Measurements from ENCODE around the gene RFT1.
A peak's percentile ranks its signal among the peaks of the same experiment; 100 is the strongest.

The RFT1 gene

GRCh38 chr3:53137835-53138446 lies 7.7 kb upstream of the RFT1 start:
- intact Hi-C loops (cut with DNase I): no loop called here
- no peak for DNase-seq

GRCh38 chr3:53137221-53137620 lies 7.0 kb upstream of the RFT1 start:
- intact Hi-C loops (cut with DNase I): no loop called here

GRCh38 chr3:53134631-53135232 lies 4.5 kb upstream of the RFT1 start:
- intact Hi-C loops (cut with DNase I): loop anchor here (5.0 kb wide), 1 partner anchor 63 kb away; no protein-coding TSS in a partner anchor

More at GRCh38 chr3:53137221-53137620, 7.0 kb upstream of the RFT1 start:
- no peak for DNase-seq

DNA sequence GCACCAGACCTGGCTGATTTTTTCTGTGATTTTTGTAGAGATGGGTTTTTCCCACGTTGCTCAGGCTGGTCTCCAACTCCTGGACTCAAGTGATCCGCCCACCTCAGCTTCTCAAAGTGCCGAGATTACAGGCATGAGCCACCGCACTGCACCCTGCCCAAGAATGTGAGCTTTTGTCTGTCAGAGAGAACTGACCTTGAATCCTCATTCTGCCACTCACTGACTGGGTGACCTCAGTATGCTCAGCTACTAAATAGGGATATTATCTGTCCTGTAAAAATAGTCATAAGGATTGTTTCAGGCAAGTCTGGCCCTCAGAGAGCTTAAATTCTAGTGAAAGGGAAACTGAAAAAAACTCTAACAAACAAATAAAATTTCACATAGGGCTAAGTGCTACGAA lies 2.1 kb upstream of the RFT1 start:
- no peak for DNase-seq
- intact Hi-C loops (cut with DNase I): loop anchor here (5.0 kb wide), 1 partner anchor 65 kb away; no protein-coding TSS in a partner anchor

More at GRCh38 chr3:53134631-53135232, 4.5 kb upstream of the RFT1 start:
- DNase-seq: peak in 41 of 42 donors; percentile 33 to 81 (median 60)

- DNase-seq: peak in 1 of 42 donors; percentile 17
- intact Hi-C loops (cut with DNase I): loop anchor here (5.0 kb wide), 1 partner anchor 66 kb away; no protein-coding TSS in a partner anchor
These were observed 861 bp upstream of the RFT1 start for GRCh38 chr3:53131096-53131495.

DNA sequence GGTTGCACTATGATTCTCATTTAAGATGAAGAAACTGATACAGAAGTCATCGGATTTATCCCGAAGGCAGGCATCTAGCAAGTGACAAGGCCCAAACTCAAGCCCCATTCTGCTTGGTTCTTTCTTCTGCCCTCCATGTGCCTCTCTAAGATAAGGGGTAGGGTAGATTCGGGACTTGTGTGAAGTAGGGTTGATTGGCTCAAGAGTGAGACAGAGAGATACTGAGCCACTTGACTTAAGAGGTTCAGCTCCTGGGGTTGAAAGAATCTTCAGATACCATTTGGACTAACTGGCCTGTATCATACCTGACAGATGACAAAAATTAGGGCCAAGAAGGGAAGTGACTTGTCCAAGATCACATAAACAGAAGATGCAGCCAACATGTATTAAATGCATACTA lies 891 bp downstream of the RFT1 start:
- intact Hi-C loops (cut with DNase I): no loop called here
- DNase-seq: no peak

DNA sequence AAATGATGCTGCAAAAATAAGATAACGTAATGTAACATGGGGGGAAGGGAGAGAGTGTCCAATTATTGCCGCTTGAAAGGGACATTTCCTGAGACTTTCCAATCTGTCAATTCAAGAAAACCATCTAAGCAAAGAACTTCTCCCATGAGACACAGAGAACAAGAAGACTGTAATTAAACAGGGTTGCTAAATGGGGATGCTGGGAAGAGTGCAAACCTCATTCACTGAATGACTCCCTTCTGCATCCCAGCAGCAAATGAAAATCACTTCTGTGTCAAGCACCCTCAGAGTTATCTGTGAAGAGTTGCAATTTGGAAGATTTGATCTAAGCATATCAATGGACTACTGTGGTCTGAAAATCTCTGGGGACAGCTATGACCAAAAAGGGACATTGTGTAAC lies 3.6 kb downstream of the RFT1 start:
- intact Hi-C loops (cut with DNase I): no loop called here
- no peak for DNase-seq

GRCh38 chr3:53123953-53124352 lies 6.3 kb downstream of the RFT1 start:
- DNase-seq: no peak
- intact Hi-C loops (cut with DNase I): no loop called here

DNA sequence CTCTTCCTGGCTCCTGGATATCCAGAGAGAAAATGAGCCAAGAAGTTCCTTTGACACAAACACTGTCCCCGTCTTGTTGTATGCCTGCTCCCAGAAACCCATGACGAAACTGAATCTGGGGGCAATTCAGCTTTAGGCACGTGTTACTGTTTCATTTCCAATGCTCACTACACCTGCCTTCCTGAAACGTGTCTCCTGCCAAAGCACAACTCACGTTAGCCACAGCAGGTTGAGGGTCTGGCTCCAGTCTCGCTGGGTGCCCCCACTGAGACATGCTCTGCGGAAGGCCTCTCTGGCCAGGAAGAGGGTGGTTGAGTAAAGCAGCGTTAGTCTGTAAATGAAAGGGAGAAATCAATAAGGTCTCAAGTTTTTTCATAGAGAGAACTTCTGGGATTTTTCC lies 6.7 kb downstream of the RFT1 start:
- intact Hi-C loops (cut with DNase I): no loop called here
- DNase-seq: no peak

DNA sequence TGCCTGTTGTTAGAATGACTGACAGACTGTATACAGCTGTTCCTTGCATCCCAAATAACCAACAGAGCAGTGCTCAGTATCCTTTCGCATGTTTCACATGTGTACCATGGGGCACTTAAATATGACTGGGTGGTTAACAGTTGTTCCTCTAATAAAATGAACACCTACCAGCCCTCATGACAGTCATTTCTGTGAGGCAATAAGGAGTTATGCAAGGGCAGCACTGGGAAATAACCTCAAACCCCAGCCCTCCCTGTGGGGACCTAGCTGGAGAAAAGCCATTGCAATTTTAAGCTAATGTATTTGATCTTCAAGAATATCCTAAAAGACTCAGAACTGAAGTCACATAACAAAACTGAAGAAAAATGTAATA lies 7.3 kb downstream of the RFT1 start:
- intact Hi-C loops (cut with DNase I): no loop called here

GRCh38 chr3:53122255-53122932 lies 7.8 kb downstream of the RFT1 start:
- no peak for DNase-seq
- intact Hi-C loops (cut with DNase I): no loop called here

More for the DNA sequence above, 7.3 kb downstream of the RFT1 start:
- DNase-seq: no peak

GRCh38 chr3:53120336-53120735 lies 9.9 kb downstream of the RFT1 start:
- no peak for DNase-seq
- intact Hi-C loops (cut with DNase I): no loop called here

DNA sequence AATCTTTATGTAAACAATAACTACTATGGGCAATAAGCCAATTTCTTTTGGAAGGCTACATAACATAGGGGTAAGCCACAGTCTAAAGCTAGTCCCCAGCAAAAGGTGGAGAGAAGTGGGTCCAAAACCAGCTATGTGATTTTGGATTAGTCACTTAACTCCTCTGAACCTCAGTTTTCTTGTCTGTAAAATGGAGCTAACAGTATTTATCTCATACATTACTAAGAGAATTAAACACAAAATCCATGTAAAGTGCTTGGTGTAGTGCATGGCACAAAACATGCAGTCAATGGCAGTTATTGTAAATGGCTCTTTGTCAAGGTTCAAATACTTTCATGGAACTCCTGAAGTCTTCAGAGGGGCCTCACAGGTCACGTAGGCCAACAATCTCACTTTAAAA lies 13.3 kb downstream of the RFT1 start:
- intact Hi-C loops (cut with DNase I): no loop called here
- no peak for DNase-seq

GRCh38 chr3:53114412-53115074 lies 15.7 kb downstream of the RFT1 start:
- intact Hi-C loops (cut with DNase I): loop anchor here (5.0 kb wide), 1 partner anchor 83 kb away; no protein-coding TSS in a partner anchor
- no peak for DNase-seq

GRCh38 chr3:53114011-53114400 lies 16.2 kb downstream of the RFT1 start:
- peak; percentile 60 to 95 (median 86) for DNase-seq
- intact Hi-C loops (cut with DNase I): loop anchor here (5.0 kb wide), 1 partner anchor 83 kb away; no protein-coding TSS in a partner anchor

DNA sequence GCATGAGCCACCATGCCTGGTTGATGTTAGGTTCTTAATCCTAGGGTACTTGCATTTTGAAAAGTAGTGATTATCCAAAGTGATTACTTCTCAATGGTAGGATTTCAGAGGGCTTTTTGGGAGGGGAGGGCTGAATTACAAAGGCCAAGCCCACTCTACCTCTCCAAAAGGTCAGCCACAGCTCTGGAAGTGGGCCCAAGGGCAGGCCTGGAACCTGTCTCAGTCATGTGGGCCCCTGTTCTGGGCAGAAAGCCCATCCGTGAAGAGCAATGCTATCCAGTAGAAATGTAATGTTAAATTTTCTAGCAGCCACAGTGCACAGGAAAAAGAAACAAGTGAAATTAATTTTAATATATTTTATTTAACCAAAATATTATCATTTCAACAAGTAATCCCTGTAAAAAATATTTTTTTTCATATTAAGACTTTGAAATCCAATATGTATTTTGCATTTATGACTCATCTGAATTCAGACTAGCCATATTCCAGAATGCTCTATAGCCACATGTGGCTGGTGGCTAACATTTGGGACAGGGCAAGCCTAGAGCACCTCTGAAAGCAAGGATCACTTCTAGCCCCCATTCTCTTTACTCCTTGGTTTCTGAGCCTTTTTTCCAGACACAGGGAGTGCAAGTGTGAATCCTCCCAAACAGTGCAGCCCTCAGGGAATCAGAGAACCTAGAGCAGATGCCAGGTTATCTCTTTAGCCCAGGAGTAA lies 16.8 kb downstream of the RFT1 start:
- peak in 12 of 42 donors; percentile 13 to 49 (median 28) for DNase-seq
- intact Hi-C loops (cut with DNase I): loop anchor here (5.0 kb wide), 1 partner anchor 84 kb away; no protein-coding TSS in a partner anchor

DNA sequence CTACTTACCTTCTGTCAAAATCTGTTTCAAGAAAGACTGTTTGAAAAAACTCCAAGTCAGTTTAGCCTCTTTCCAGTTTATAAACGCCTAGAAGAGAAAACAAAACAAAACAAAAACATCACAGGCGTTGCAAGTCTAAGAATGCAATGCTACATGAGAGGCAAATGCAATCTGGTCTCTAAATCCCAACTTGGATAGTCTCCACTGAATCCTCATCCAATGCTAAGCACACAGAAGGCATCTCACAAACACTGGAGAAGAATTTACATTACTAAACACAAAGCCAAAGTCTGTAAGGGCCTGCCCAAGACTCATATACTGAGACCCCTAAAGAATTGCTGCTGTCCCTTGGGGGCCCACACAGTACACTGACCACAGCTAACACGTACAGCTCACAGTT lies 18.4 kb downstream of the RFT1 start:
- DNase-seq: no peak
- intact Hi-C loops (cut with DNase I): loop anchor here (5.0 kb wide), 1 partner anchor 85 kb away; no protein-coding TSS in a partner anchor

DNA sequence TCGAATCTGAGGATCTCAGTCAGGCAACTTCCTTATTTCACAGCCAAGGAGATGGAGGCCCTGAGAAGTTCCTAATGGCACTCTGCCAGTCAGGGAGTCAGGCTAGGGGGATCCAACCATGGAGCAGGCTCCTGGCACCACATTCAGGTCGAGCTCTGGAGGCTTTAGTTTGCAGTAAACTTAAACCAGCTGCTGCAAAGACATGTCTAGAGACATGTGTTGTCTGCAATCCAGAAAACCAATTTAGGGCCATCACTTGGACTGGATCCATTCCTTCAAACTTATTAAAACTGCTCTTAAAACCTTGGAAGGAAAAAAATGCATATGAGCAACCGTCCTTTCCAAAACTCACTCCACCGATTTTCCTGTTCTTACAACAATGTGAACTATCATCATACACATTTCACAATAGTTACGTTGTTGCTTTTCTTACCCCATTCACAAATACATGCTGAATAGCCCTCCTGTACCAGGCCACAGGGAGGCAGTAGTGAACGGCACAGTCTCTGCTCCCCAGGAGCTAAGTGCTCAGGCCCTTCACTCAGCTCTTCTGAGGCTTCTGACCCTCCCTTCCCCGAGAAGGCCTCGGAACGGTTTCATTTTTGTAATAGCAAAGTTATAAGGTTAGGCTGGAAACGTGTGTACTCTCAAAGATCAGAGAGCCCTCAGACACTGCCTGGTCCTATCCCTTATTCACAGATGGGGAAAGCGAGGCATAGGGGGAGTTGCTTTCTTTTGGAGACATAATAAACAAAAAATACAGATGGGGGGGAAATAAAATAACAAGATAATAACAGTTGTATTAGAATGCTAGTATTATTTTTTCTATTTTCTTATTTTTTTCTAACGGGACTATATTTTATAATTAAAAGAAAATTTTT lies 20.1 kb downstream of the RFT1 start:
- intact Hi-C loops (cut with DNase I): loop anchor here (5.0 kb wide), 1 partner anchor 87 kb away; no protein-coding TSS in a partner anchor

More for the DNA sequence above, 20.1 kb downstream of the RFT1 start:
- DNase-seq: peak in 2 of 42 donors; percentile 27 to 50

Data from head of caudate nucleus (tissue), 42 donors.